HEK293 (cell line): ENCODE measurements around the gene LIPA.

ENCODE experiments used
- CTCF ChIA-PET: fragments of 350-600 bp; formaldehyde crosslinking; extraction: SDS; loops from one replicate; lab custom pipeline; 2021; ENCODE audit warnings: antibody characterized with exemption; lab: Yijun Ruan, JAX
- POLR2A ChIA-PET: fragments of 300-600 bp; formaldehyde crosslinking; extraction: SDS; loops from one replicate; lab custom pipeline; 2020; ENCODE audit warnings: antibody characterized with exemption, inconsistent platforms; lab: Yijun Ruan, JAX
- H3K27ac ChIP-seq: fragments of 200-500 bp; sonication (Bioruptor generic); 2 replicates; pipeline ENCODE4 v1.5.1; 2014; ENCODE audit warnings: low read depth, low read length, control low read depth, inconsistent platforms; ENCODE audit errors: extremely low read depth
- H3K36me3 ChIP-seq, 2 experiments: fragments of 200-500 bp in 1 of 2; sonication (Bioruptor generic) in 1 of 2; 1 replicate in 1 of 2; 2 replicates in 1 of 2; pipeline ENCODE4 v1.5.1; 2014 to 2017; ENCODE audit warnings: inconsistent platforms in 2 of 2, low read length in 2 of 2; ENCODE audit not compliant: control insufficient read depth in 2 of 2, insufficient read depth in 1 of 2
- H3K4me1 ChIP-seq: fragments of 200-500 bp; sonication (Bioruptor generic); 2 replicates; pipeline ENCODE4 v1.5.1; 2014; ENCODE audit warnings: mild to moderate bottlenecking, low read length, inconsistent platforms; ENCODE audit not compliant: control insufficient read depth, insufficient read depth
- H3K4me3 ChIP-seq: 2 replicates; pipeline ENCODE4 v1.5.1; 2011; ENCODE audit warnings: low read depth, mild to moderate bottlenecking, control low read depth, low read length, moderate library complexity
- H3K9me3 ChIP-seq: fragments of 200-500 bp; sonication (Bioruptor generic); 2 replicates; pipeline ENCODE4 v1.5.1; 2014; ENCODE audit warnings: low read depth, low read length, inconsistent platforms; ENCODE audit not compliant: control insufficient read depth, insufficient read depth
- OVOL3 ChIP-seq: fragments of 450-650 bp; formaldehyde crosslinking; IDR thresholded peaks from 2 replicates; pipeline ENCODE4 v1.5.1; 2016; ENCODE audit warnings: missing biosample characterization, missing genetic modification characterization
- SCRT1 ChIP-seq: fragments of 450-650 bp; formaldehyde crosslinking; IDR thresholded peaks from 2 replicates; pipeline ENCODE4 v1.5.1; 2016; ENCODE audit warnings: missing biosample characterization, missing genetic modification characterization, borderline replicate concordance
- SCRT2 ChIP-seq: fragments of 450-650 bp; formaldehyde crosslinking; IDR thresholded peaks from 2 replicates; pipeline ENCODE4 v1.5.1; 2016; ENCODE audit warnings: missing biosample characterization, missing genetic modification characterization
- TCF7L2 ChIP-seq: IDR thresholded peaks from 2 replicates; pipeline ENCODE4 v1.6.1; 2011; ENCODE audit warnings: low read depth, mild to moderate bottlenecking, inconsistent platforms, low read length, moderate library complexity, borderline replicate concordance
- ZBTB20 ChIP-seq: fragments of 450-650 bp; formaldehyde crosslinking; IDR thresholded peaks from 2 replicates; pipeline ENCODE4 v1.5.1; 2016; ENCODE audit warnings: missing biosample characterization, missing genetic modification characterization
- ZFP41 ChIP-seq: fragments of 450-650 bp; formaldehyde crosslinking; IDR thresholded peaks from 2 replicates; pipeline ENCODE4 v1.5.1; 2016; ENCODE audit warnings: missing biosample characterization, missing genetic modification characterization, borderline replicate concordance
- ZNF121 ChIP-seq: fragments of 450-650 bp; formaldehyde crosslinking; IDR thresholded peaks from 2 replicates; pipeline ENCODE4 v1.5.1; 2016; ENCODE audit warnings: missing biosample characterization, missing genetic modification characterization
- ZNF174 ChIP-seq: fragments of 450-650 bp; formaldehyde crosslinking; IDR thresholded peaks from 2 replicates; pipeline ENCODE4 v1.5.0; 2017; ENCODE audit warnings: missing biosample characterization, mild to moderate bottlenecking, missing genetic modification characterization
- ZNF2 ChIP-seq: fragments of 450-650 bp; formaldehyde crosslinking; IDR thresholded peaks from 2 replicates; pipeline ENCODE4 v1.5.1; 2016; ENCODE audit warnings: missing biosample characterization, missing genetic modification characterization
- ZNF221 ChIP-seq: fragments of 450-650 bp; formaldehyde crosslinking; IDR thresholded peaks from 2 replicates; pipeline ENCODE4 v1.5.1; 2017; ENCODE audit warnings: missing biosample characterization, missing genetic modification characterization, borderline replicate concordance
- ZNF335 ChIP-seq: fragments of 450-650 bp; formaldehyde crosslinking; conservative IDR thresholded peaks from 2 replicates; pipeline ENCODE4 v1.5.1; 2016; ENCODE audit warnings: missing biosample characterization, missing genetic modification characterization
- ZNF341 ChIP-seq: fragments of 450-650 bp; formaldehyde crosslinking; IDR thresholded peaks from 2 replicates; pipeline ENCODE4; 2016; ENCODE audit warnings: low read depth, missing biosample characterization, missing genetic modification characterization
- ZNF391 ChIP-seq: fragments of 450-650 bp; formaldehyde crosslinking; IDR thresholded peaks from 2 replicates; pipeline ENCODE4 v1.5.1; 2016; ENCODE audit warnings: low read depth, missing biosample characterization, missing genetic modification characterization, borderline replicate concordance
- ZNF394 ChIP-seq: fragments of 450-650 bp; formaldehyde crosslinking; IDR thresholded peaks from 2 replicates; pipeline ENCODE4 v1.5.1; 2016; ENCODE audit warnings: missing biosample characterization, missing genetic modification characterization, mild to moderate bottlenecking, moderate library complexity, borderline replicate concordance
- ZNF449 ChIP-seq: fragments of 450-650 bp; formaldehyde crosslinking; IDR thresholded peaks from 2 replicates; pipeline ENCODE4 v1.5.1; 2017; ENCODE audit warnings: missing biosample characterization, mild to moderate bottlenecking, missing genetic modification characterization, moderate library complexity
- ZNF48 ChIP-seq: fragments of 450-650 bp; formaldehyde crosslinking; IDR thresholded peaks from 2 replicates; pipeline ENCODE4 v1.5.1; 2016; ENCODE audit warnings: missing biosample characterization, missing genetic modification characterization
- ZNF510 ChIP-seq: fragments of 450-650 bp; formaldehyde crosslinking; IDR thresholded peaks from 2 replicates; pipeline ENCODE4 v1.5.1; 2018; ENCODE audit warnings: mild to moderate bottlenecking, missing genetic modification characterization, missing biosample characterization; ENCODE audit not compliant: insufficient replicate concordance
- ZNF600 ChIP-seq: fragments of 450-650 bp; formaldehyde crosslinking; IDR thresholded peaks from 2 replicates; pipeline ENCODE4 v1.5.1; 2016; ENCODE audit warnings: missing biosample characterization, missing genetic modification characterization
- ZNF629 ChIP-seq: fragments of 450-650 bp; formaldehyde crosslinking; IDR thresholded peaks from 2 replicates; pipeline ENCODE4 v1.5.1; 2017; ENCODE audit warnings: missing biosample characterization, missing genetic modification characterization
- ZNF654 ChIP-seq: fragments of 450-650 bp; formaldehyde crosslinking; IDR thresholded peaks from 2 replicates; pipeline ENCODE4 v1.5.1; 2016; ENCODE audit warnings: low read depth, missing biosample characterization, missing genetic modification characterization
- ZXDB ChIP-seq: fragments of 450-650 bp; formaldehyde crosslinking; IDR thresholded peaks from 2 replicates; pipeline ENCODE4 v1.5.1; 2016; ENCODE audit warnings: missing biosample characterization, missing genetic modification characterization
- TF ChIP-seq, protein P1 (sequence below): fragments of 450-650 bp; formaldehyde crosslinking; IDR thresholded peaks from 2 replicates; pipeline ENCODE4 v1.5.1; 2016; ENCODE audit warnings: missing biosample characterization, missing genetic modification characterization

Gene LIPA

DNA sequence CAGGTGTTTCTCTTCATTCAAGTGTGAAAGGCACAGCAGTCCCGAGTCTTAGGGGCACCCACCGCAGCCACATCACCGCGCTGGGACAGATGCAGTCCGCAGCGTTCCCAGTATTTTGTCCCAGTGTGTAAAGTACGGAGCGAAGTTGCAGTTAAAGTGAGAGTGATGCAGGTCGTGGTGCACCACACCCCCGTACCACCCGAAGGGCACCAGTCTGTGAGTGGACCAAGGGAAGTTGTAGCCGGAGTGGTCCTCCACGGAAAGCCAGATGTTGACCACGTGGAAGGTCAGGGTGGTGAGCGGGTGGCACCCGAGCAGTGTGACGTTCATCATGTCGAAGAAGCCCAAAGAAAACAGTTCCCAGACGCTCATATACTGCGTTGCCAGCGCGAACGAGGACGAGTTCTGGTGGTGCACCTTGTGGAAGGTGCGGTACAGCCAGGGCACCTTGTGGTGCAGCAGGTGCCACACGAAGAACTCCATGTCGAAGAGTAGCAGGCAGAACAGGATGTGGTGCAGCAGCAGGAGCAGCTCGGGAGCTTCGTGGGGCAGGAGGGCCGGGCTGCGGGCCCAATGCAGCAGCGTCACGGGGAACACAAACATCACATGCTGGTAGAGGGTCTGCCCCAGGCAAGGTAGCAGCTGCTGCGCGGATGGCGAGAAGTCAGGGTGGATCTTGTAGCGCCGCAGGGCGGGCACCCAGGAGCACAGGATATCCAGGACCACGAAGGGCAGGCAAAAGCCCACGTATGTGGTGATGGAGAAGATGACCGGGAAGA, 45.0 kb downstream of the LIPA start (continued):
- TF ChIP-seq ZNF394 (tag by site-specific recombination) (no peak), ZNF335 (peak; percentile 33; the same call in 1 of the 2 replicates), ZNF510 (no peak), ZNF48 (tag by site-specific recombination) (no peak), SCRT1 (tag by site-specific recombination) (no peak), ZBTB20 (tag by site-specific recombination) (peak; percentile 35; the same call in 1 of the 2 replicates)

DNA sequence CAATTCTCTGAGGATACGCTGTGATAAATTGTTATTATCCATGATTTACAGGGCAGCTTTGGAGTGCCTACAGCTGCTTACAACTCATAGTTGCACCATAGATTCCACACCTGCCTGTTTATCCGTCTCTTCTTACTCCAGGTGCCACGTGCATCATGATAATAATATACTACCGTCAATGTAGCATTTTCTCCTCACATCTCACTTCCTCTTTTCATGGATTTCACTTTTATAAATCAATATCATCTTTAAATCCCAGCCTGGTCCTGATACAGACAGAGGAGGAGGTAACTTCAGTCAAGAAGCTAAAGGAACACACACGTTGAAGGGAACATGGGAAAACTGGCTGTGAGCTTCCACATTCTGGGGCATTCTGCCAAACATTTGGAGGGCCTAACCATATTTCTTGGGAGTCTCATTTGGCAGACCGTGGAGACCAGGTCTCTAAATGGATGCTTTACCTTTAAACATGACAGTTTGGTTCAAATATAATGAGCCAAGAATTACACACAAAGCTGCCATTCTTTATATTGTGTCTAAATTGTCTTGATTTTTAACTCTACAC, 46.9 kb downstream of the LIPA start:
- ChIA-PET POLR2A (no interaction called here), CTCF (interaction anchor here (1.0 to 2.6 kb wide), 5 partner anchors 9 to 271 kb away, joined by 3 to 16 read pairs (median 4); no protein-coding TSS in a partner anchor)
- TF ChIP-seq ZNF174 (tag by site-specific recombination) (no peak), ZNF121 (no peak), TCF7L2 (no peak), ZNF654 (tag by site-specific recombination) (no peak), ZNF629 (tag by site-specific recombination) (no peak), ZFP41 (no peak), ZNF600 (tag by site-specific recombination) (no peak), ZNF341 (no peak), ZNF221 (tag by site-specific recombination) (no peak), ZNF449 (tag by site-specific recombination) (no peak), ZNF2 (no peak), OVOL3 (no peak), SCRT2 (no peak), ZNF394 (tag by site-specific recombination) (no peak), ZXDB (no peak), ZNF391 (tag by site-specific recombination) (no peak)
- TF ChIP-seq, protein P1, sequence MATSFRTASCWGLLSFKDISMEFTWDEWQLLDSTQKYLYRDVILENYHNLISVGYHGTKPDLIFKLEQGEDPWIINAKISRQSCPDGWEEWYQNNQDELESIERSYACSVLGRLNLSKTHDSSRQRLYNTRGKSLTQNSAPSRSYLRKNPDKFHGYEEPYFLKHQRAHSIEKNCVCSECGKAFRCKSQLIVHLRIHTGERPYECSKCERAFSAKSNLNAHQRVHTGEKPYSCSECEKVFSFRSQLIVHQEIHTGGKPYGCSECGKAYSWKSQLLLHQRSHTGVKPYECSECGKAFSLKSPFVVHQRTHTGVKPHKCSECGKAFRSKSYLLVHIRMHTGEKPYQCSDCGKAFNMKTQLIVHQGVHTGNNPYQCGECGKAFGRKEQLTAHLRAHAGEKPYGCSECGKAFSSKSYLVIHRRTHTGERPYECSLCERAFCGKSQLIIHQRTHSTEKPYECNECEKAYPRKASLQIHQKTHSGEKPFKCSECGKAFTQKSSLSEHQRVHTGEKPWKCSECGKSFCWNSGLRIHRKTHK (tag by site-specific recombination) = no peak
- Histone ChIP-seq H3K27ac (no peak overlapping the region), H3K9me3 (no peaks in the 10 kb centered on the region), H3K4me3 (no peak overlapping the region), H3K4me1 (peaks cover 4% of the 10 kb centered on the region; the same call in 1 of the 2 replicates), H3K36me3 (no peaks in the 10 kb centered on the region)
